OCI-LY3 (cell line): ENCODE measurements around the gene ANKRD33.

Experiments used
- H2AFZ ChIP-seq: fragments of 200-600, 300-600 bp; shearing (Covaris generic); 2 replicates; pipeline ENCODE4 v1.6.0; 2014; ENCODE audit warnings: antibody characterized with exemption, low read depth, low read length
- H3K27ac ChIP-seq: fragments of 200-600, 300-600 bp; sonication (generic); 2 replicates; pipeline ENCODE4 v1.5.1; 2014; ENCODE audit warnings: mild to moderate bottlenecking, low read length, moderate library complexity, mixed read lengths
- H3K27me3 ChIP-seq: fragments of 200-600, 300-600 bp; sonication (generic); 2 replicates; pipeline ENCODE4 v1.6.1; 2014; ENCODE audit warnings: low read depth, low read length, mixed read lengths
- H3K36me3 ChIP-seq: fragments of 200-600, 300-600 bp; sonication (generic); replicated peaks from 2 replicates; pipeline ENCODE3; 2014; ENCODE audit warnings: low read depth, low read length, mixed read lengths
- H3K4me1 ChIP-seq: fragments of 300-600, 200-600 bp; sonication (generic); 2 replicates; pipeline ENCODE4 v1.6.1; 2014; ENCODE audit warnings: low read length, mixed read lengths
- H3K4me2 ChIP-seq: fragments of 200-600, 300-600 bp; sonication (generic); 2 replicates; pipeline ENCODE4 v1.6.1; 2014; ENCODE audit warnings: low read length, mixed read lengths
- H3K4me3 ChIP-seq: fragments of 300-600, 200-600 bp; sonication (generic); 2 replicates; pipeline ENCODE4 v1.5.1; 2014; ENCODE audit warnings: antibody characterized with exemption, mild to moderate bottlenecking, low read length, moderate library complexity
- H3K79me2 ChIP-seq: fragments of 300-600, 200-600 bp; shearing (Covaris generic); 2 replicates; pipeline ENCODE4 v1.6.1; 2014; ENCODE audit warnings: mild to moderate bottlenecking, low read length, mixed read lengths
- H3K9ac ChIP-seq: fragments of 300-600, 200-600 bp; shearing (Covaris generic); 2 replicates; pipeline ENCODE4 v1.6.0; 2014; ENCODE audit warnings: mild to moderate bottlenecking, low read length, moderate library complexity
- H3K9me3 ChIP-seq: fragments of 200-600, 300-600 bp; shearing (Covaris generic); 2 replicates; pipeline ENCODE4 v1.6.1; 2014; ENCODE audit warnings: low read length, mixed read lengths; ENCODE audit not compliant: insufficient read depth
- H4K20me1 ChIP-seq: fragments of 200-600, 300-600 bp; sonication (generic); 2 replicates; pipeline ENCODE4 v1.6.1; 2016; ENCODE audit warnings: low read length, mixed read lengths; ENCODE audit not compliant: insufficient read depth
- EZH2phosphoT487 ChIP-seq: fragments of 200-600 bp; shearing (Covaris generic); IDR thresholded peaks from 2 replicates; pipeline ENCODE4 v1.6.1; 2018; ENCODE audit warnings: antibody characterized with exemption, mixed run types, low read depth
- TF ChIP-seq, protein P1 (sequence below): fragments of 200-600, 300-600 bp; sonication (generic); IDR thresholded peaks from 2 replicates; pipeline ENCODE4 v1.5.1; 2014; ENCODE audit warnings: antibody characterized with exemption, low read length, low read depth

The ANKRD33 gene

GRCh38 chr12:51886021-51886710 is 1.7 kb upstream of the ANKRD33 start:
- no peak for TF ChIP-seq EZH2phosphoT487
- TF ChIP-seq, protein P1, sequence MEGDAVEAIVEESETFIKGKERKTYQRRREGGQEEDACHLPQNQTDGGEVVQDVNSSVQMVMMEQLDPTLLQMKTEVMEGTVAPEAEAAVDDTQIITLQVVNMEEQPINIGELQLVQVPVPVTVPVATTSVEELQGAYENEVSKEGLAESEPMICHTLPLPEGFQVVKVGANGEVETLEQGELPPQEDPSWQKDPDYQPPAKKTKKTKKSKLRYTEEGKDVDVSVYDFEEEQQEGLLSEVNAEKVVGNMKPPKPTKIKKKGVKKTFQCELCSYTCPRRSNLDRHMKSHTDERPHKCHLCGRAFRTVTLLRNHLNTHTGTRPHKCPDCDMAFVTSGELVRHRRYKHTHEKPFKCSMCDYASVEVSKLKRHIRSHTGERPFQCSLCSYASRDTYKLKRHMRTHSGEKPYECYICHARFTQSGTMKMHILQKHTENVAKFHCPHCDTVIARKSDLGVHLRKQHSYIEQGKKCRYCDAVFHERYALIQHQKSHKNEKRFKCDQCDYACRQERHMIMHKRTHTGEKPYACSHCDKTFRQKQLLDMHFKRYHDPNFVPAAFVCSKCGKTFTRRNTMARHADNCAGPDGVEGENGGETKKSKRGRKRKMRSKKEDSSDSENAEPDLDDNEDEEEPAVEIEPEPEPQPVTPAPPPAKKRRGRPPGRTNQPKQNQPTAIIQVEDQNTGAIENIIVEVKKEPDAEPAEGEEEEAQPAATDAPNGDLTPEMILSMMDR, result no peak
- H3K4me3 ChIP-seq, result peak overlapping the region; percentile 50; the same call in 1 of the 2 replicates
- no peak overlapping the region for H3K27ac ChIP-seq
- no peaks in the 10 kb centered on the region for H3K79me2 ChIP-seq
- no peaks in the 10 kb centered on the region for H3K4me1 ChIP-seq
- no peaks in the 10 kb centered on the region for H3K9me3 ChIP-seq
- H3K27me3 ChIP-seq, result no peaks in the 10 kb centered on the region
- H3K36me3 ChIP-seq, result no peaks in the 10 kb centered on the region
- H3K4me2 ChIP-seq, result peak overlapping the region; percentile 42
- H3K9ac ChIP-seq, result no peak overlapping the region
- H4K20me1 ChIP-seq, result no peaks in the 10 kb centered on the region
- H2AFZ ChIP-seq, result peak overlapping the region; percentile 92

- H4K20me1 ChIP-seq, result no peaks in the 10 kb centered on the region
Measured at GRCh38 chr12:51888316-51889215, 663 bp downstream of the ANKRD33 start.

GRCh38 chr12:51889216-51890132 is 1.6 kb downstream of the ANKRD33 start:
- Histone ChIP-seq H3K4me1 (peaks cover 7% of the 10 kb centered on the region), H3K36me3 (no peaks in the 10 kb centered on the region), H2AFZ (no peak overlapping the region), H3K4me2 (no peak overlapping the region), H4K20me1 (no peaks in the 10 kb centered on the region), H3K4me3 (no peak overlapping the region), H3K27me3 (peaks cover 3% of the 10 kb centered on the region), H3K79me2 (no peaks in the 10 kb centered on the region), H3K9me3 (no peaks in the 10 kb centered on the region), H3K9ac (no peak overlapping the region), H3K27ac (no peak overlapping the region)
- no peak for TF ChIP-seq EZH2phosphoT487
- TF ChIP-seq, protein P1, result no peak

More at GRCh38 chr12:51888316-51889215, 663 bp downstream of the ANKRD33 start:
- Histone ChIP-seq H3K79me2 (no peaks in the 10 kb centered on the region), H3K4me2 (no peak overlapping the region), H3K27me3 (no peaks in the 10 kb centered on the region), H3K9me3 (no peaks in the 10 kb centered on the region), H3K9ac (no peak overlapping the region), H3K36me3 (no peaks in the 10 kb centered on the region), H2AFZ (no peak overlapping the region), H3K4me3 (no peak overlapping the region), H3K4me1 (peaks cover 7% of the 10 kb centered on the region), H3K27ac (no peak overlapping the region)
- TF ChIP-seq, protein P1, result no peak
- no peak for TF ChIP-seq EZH2phosphoT487
